COLO829 (cell line): Measurements from ENCODE around the gene CFAP45.

Experiments
- DNase-seq: peaks from one replicate; pipeline ENCODE4 v3.0.0; 2012; ENCODE audit warnings: low spot score

CFAP45 gene

DNA sequence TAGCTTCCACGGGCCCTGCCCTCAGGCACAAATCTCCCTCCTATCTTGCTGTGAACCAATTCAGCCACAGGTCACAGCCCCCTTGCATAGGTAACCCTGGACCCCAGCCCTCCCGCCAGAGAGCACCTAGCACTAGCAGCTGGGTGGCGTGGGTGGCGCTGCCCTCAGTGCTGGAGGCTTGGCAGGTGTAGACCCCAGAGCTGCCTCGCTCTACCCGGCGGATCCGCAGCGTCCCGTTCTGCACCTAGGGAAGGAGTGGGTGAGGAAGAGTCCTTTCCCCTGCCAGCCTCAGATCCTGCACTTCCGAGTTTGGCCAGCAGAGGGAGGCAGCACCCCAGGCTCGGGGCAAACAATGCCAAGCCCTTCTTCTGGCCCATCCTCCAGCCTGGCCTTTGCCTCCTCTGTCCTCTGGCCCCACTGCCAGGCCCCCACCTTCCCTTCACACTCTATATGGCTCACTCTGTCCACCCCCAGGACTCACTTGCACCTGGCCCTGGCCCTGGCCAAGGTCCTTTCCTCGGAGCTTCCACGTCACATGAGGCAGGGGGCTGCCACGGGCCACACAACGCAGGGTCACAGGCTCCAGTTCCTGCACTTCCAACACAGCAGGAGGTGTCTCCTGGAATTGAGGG is 36.4 kb upstream of the CFAP45 start:
- peak; percentile 90 for DNase-seq

DNA sequence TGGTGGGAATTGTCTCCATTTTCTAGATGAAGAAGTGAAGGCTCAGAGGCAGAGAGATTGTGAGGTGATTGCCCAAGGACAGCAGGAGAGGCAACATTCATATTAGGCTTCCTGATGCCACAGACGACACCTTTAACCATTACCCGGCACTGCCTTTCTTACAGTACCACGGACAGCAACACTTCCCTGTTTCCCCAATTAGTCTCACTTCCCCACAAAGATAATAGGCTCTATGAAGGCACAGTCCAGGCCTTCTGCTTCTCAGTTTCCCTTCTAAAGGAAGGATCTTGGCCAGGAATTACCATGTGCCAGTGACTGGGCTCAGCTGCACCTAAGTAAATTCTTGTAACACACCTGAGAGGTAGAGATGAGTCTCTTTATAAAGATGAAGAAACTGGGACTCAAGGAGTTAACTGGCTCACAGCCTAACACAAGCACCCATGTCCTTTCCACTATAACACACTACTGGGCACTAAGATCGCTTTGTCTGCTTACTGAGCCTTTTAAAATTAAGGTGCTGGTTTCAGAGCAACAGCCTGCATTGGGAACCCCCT is 35.8 kb upstream of the CFAP45 start:
- no peak for DNase-seq

DNA sequence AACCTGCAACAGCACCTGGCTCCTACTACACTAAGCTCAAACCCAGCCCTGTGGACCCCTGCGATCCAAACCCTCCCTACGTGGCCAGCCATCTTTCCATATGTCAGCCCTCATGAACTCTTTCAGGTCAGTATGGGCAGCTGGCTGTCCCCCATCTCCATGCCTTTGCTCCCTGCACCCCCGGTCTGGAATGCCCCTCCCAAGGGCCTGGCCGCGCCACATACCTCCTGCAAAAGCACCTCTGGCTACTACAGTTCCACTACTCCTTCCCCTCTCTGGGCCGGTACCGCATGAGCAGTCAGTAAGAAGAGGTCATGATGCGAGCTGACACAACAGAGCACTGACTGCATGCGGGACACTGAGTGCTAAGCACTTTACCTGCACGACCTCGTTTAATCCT is 35.3 kb upstream of the CFAP45 start:
- no peak for DNase-seq

DNA sequence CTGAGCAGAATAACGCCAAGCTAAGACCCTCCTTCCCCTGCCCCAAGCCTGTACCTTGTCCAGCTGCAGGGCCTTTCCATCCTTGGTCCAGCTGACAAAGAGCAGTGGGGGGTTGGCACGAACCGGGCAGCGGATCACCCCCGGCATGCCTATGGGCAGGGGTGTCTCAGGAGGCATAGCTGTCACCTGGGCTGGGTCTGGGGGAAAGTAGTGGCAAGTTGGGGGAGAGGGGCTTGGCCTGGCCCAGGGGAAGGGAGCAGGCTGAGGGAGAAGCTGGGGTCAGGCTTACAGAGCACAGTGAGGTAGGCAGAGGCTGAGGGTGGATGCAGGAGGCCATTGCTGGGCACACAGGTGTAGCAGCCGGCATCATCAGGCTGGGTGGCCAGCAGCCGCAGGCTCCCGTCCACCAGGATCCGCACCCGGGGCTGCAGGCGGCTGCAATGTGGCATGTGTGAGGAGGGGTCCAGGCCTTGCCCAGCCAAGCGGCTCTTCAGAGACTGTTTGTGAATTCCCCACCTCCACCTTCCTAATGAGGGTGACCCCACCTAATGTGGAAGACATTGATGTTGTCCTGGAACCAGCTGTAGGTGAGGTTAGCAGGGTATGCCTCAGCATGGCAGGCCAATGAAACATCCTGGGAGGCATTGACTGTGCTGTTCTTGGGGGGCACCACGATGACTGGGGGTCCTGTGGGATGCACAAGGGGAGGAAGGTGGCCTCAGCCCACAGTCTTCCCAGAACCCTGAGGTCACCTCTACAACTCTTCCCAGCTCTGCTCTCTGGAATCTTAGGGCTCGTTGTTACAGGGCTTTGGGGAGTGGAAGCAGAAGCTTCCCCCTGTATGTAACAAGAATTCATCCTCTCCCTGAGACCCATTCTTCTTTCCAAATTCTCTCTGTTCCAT is 34.4 kb upstream of the CFAP45 start:
- DNase-seq, result no peak

DNA sequence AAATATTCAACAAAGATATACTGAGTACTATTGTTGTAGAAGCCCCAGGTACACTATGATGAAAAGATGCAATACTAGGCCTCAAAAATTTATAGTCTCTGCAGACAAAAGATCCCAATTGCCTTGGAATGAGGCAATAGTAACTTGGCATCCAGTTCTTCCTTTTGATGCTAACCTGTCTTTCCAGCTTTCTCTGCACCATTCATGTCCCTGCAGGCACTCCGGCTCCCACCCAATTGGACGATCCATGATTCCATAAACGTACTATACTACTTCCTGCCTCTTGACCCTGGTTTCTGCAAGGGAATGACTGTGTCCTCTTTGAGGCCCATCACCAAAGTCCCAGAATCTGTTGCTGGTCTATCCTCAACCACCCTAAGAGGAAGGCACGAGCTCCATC is 33.4 kb upstream of the CFAP45 start:
- no peak for DNase-seq

DNA sequence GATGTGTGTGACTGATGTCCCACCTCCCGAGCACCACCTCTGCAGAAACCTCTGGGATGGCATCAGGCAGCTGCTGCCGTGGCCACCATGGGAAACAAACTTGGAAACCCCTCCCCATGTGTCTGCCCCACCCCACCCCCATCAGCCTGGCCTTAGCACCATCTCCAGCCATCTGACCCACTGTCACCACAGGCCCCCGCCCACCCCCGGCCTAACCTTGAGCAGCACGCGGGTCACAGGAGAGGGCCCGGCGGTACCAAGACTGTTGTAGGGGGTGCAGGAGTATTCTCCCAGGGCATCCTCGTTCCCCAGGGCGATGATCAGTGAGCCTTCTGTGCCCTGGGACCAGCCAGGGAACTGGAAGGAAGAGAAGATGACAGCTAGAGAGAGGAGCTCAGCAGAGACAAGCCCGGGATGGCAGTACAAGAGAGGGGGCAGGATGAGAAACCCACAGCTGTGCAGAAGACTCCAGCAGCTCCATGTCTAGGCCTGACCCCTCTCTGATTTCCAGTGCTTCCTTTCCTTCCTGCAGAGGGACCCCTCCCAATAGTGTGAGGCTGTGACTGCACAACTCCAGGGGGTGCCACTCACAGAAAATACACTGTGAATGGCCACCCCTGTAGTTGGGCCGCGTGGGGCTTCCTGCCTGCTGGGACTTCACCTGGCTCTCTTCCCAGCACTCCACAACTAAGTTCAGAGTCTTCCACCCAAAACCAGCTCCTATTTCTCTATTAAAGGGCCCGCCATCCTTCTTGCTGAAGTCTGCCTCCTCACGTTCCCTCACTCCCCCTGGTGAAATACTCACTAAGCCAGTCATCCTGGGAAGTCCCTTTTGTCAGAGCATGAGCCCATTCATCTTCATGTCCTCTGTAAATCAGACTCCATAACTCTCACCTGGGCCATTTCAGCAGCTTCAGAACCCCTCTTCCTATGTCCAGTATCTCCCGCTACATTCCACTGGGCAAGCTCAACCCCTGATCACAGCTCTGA is 32.6 kb upstream of the CFAP45 start:
- DNase-seq, result no peak

DNA sequence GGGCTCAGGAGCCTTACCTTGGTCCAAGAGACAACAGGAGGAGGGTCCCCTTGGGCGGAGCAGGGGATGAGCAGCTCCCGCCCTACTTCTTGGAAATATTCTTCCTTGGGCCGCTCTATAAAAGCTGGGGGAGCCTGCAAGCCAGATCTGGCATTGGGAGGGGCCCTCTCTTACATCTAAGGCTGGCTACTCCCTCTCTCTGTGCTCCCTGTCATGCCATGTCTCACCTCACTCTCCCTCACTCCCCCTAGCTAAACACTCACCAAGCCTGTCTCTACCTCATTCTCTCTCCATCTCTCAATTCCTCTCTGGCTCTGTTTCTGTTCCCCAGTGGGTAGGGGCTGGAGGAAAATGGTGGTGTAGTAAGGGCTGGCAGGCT is 31.8 kb upstream of the CFAP45 start:
- DNase-seq, result no peak

DNA sequence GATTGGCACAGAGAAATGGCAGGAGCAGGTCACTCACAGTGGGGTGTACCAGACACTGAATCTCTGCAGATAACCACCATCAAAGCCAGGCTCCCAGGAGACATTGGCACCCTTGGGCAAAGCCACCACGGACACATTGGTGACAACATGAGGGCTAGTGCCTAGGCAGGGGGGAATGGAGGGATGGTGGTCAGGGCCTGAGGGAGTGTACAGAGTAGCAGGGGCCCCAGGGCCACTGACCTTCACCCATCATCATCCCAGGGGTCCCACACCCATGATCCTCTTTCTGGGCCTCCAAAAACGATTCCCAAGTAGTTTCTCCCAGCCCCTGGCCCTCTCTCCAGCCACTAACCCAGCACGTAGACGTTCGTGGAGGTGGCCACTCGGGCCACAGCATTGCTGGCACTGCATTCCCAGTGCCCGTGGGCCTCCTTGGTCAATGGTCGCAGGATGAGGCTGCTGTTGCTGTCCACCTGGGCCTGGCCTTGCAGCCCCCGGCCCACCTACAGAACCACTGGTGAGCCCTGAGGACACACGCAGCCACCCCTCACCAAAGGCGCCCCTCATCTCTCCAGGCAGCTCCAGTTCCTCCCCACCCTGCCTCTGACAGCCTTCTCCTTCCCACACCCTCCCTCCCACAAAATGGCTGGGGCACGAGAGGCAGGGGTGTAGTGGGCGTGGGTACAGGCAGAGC is 31.3 kb upstream of the CFAP45 start:
- DNase-seq, result no peak

DNA sequence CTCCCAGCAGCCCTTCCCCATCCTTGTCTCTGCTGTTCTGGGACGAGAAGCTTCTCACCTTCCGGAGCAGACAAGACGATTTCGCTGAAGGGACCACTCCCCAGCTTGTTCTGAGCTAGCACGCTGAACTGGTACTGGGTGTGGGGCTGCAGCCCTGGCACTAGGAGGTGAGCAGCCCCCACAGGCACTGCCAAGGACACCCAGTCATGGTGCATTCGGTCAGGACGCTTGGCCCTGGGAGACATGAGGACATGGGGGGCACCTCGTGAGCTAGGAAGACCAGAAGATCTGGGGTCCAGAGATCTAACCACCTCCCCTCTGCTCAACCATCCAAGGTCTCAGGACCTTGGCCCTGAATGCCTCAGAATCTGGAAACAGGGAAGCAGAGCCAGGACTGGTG is 30.7 kb upstream of the CFAP45 start:
- DNase-seq, result no peak

DNA sequence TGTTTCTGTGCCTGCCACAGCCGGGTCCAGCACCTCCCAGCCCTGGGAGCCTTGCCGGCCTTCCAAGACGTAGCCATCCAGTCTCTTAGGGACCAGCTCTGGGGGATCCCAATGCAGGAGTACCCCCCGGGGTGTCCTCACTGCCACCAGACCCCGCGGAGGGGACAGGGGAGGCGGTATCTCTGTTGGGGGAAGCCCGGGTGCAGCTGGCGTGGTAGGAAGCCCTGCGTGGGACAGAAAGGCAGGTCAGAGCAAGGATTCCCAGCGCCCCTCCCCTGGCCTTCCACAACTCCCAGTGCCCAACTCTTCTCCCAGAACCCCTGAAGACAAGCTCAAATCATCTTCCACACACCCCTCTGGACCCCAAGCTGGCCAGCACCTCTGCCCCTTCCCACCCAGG is 30.3 kb upstream of the CFAP45 start:
- DNase-seq, result no peak

DNA sequence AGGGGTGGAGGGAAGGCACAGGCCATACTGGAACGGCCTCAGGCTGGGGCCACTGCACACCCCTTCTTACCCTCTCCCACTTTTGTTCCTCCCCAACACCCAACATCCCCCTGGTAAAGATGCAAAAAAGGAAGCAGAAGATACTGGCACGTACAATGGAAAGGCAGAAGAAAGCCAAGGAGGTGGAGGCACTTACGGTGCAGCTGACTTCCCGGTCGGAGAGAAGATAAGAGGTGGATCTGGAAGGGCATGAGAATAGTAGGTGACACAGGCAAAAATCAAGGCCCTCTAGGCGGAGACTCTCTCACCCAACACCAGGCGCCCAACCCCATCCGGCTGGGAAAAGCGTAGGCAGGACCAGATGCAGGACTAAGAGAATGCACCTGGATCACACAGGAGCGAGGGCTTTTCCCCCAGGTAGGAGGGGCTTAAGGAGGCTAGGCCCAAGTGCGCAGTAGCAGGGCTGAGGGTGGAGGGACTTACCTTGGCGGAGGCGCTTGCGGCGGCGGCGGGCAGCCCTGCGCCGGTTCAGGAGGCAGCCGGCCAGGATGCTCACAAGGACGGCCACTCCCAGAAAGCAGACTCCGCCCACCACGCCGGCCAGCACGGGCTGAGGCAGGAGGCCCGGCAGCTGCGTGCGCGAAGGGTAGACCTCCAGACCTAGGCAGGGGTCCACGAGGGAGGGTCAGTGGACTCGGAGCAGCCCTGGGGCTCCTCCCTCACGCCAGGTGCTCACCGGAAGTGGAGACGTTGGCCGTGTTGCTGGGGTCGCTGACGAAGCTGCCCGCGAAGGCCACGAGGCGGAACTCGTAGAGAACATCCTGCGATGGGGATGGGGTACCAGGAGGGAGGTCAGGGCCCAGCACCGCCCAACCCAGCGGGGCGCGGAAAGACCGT is 29.4 kb upstream of the CFAP45 start:
- no peak for DNase-seq

DNA sequence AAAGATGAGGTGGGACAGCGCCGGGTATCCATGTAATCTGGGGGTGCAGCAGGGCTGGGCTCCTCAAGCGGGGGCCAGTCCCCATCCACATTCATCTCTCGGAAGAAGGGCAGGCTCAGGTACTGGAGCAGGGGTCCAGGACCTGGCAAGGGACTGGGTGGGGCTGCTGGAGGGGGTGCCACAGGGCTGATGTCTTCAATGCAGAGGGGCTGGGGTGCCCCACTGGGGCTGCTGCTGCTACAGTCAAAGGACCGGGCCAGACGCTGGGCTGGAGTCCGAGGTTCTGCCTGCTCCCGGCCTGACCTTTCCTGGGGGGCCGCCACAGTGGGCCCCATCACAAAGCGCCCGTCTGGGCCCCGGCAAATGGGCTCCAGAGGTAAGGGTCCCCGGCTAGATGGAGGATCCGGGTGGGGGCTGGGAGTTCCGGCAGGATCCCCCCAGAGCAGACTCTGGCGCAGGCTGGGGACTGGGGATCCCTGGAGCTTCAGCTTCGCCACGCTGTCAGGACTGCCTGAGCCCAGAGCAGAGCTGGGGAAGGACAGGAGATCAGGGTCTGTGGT is 28.6 kb upstream of the CFAP45 start:
- no peak for DNase-seq

DNA sequence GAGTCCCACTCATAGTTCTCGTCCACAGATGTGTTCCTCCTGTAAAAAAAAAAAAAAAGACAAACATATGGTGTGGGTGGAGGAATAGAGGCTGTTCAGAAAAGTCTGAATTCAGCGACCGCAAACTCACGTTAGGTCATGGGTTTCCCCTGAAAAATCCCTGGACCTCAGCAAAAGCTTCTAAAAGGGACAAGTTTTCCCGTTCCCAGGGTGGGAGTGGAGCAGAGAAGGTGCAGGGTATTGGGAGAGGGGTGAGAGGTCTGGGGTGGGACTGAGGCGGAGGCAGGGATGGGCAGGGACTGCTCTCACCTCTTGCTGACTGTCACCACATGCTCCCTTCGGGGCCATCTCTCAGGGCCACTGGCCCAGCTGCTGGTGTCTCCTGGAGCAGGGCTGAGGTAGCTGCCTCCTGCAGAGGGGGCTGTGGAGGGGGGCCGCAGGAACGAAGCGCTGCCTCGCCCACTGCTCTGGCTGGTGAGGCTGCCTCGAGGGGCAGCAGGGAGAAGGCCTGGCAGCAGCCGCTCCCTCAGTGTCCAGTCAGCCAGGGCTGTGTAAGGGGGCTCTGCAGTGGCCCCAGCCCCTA is 28.0 kb upstream of the CFAP45 start:
- no peak for DNase-seq

DNA sequence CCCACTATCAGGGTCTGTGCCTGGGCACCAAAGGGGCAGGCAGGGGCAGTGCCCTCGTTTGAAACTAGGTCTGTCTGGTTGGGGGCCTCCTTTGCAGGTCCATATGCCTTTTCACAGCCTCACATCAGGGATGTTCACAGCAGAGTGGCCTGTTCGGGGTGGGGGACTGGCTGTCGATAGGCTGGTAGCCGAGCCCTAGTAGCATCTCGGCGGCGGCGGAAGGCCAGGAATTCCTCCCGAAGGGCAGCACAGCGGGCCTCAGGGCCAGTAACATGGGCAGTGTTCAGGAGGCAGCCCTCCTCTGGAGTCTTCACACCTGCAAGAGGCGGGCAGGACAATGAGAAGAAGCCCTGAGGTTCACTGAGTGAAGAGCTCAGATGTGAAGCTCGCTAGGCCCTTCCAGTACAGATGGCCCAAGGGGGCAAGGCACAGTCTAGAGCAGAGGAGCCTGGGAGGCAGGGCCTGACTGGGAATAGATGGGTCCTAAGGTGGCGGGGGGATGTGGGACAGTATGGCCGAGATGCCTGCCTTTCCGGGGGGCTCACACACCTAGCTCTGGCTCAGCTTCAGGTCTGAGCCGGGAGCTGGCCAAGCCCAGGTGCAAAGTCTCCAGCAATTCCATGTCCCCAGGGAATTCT is 27.4 kb upstream of the CFAP45 start:
- DNase-seq, result no peak

DNA sequence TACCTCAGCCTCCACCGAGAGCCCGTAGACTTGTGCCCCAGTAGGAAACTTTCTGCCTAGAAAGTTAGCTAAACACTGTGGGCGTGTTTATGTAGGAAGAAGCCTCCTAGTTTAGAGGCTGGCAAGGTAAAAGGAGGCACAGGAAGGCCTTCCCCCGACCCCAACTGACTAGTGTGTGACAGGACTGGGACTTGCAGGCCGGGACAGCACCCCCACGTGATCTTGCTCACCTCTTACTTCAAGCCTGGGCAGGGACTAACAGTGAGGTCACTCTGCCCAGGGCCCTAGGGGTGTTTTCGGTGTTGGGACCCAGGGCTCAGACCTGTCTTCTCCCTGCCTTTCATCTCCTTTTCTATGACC is 25.7 kb upstream of the CFAP45 start:
- no peak for DNase-seq

DNA sequence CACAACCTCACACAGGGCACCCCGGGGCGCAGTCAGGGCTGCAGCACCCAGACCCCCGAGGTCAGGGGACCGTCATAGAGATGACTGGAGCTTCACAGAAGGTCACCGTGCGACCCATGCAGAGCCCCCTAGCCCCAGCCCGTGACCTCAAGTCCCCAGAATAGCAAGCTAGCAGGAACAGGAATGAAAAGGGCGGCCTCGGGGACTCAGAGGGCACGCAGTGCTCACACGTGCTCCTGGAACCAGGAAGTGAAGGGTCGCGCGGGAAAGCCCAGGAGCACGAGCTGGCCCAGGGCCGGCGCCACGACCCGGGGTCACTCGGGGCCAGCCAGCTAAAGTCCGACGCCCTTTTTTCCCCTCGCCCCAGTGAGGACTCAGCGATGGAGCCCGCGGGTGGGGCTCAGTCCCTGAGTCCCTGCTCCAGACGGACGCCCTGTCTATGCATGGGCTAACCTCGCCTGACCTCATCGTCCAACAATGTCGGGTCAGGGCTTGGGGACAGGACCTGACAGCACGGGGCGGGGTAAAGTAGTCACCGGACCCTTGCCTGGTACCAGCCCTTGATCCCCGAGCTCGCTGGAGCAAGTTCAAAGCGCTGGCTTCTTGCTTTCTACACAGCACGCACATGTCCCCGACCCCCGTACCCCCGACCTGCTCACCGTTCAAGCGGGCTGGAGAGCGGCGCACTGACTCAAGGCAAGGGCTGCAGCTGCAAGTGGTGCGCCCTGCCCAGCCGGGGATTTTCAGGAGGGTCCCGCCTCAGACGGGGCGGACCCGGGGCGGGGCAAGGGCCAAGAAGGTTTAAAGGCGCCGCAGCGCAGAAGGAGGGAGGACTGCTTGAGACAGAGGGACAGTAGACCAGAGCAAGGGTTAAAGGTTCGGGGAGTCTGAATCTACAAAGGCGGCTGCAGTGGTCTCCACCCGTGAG is 25.1 kb upstream of the CFAP45 start, which contains the start of gene TAGLN2:
TAGLN2 (minus strand) TSS at position 717 of the 928 bp plus-strand sequence. CDS start 4,998 bp downstream, outside the sequence.
- peak; percentile 97 for DNase-seq

DNA sequence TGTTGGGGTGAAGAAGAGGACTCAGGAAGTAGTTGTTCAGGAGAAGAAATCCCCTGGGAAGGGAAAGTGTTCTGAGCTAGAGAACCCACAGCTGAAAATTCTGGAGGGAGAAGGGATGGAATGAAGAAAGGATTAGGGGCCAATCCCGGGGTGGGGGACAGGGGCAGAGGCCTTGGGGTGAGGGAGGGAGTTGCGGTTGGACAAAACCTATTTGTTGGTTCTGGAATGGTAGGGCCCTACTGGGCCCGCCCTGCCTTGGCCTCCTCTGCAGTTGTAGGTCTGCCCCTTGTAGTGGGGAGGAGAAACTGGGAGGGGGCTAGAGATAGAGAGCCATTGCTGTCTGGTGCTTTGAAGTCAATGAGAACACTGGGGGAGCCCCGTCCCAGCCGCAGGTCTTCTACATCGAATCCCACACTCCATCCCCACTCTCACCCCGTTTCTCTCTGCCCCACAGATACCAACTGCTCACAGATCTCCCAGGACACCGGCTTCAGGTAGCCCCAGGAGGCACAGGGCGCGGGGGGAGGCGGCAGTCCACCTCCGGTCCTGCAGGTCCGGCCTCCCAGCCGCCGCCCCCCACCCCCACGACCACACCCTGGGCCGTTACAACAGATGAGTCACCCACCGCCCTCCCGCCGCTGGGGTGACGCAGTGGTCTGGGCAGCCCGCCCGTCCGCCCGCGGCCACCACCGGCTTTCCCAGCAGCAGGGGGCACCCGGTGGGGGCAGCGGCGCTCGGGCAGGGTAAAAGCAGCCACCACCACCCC is 24.2 kb upstream of the CFAP45 start:
- peak; percentile 96 for DNase-seq
